GM13977 (cell line): ENCODE results near the gene CUL7.

Source experiments
- DNase-seq: peaks from one replicate; pipeline ENCODE4 v3.0.0; 2012; ENCODE audit warnings: low spot score
- in situ Hi-C: fragments of 300-500 bp; cut with MboI; formaldehyde crosslinking; loops from one replicate; pipeline ENCODE4 v1.12.0; 2022; ENCODE audit warnings: low sequenced_read_pairs, low pct_unique_long_range_greater_than_20kb, mixed read lengths, inconsistent platforms; ENCODE audit not compliant: unreplicated experiment
- TF ChIP-seq, protein P1 (sequence below): IDR thresholded peaks from 2 replicates; pipeline ENCODE4 v1.5.1; 2012; ENCODE audit warnings: mild to moderate bottlenecking, control low read depth; ENCODE audit not compliant: insufficient read depth; ENCODE audit errors: extremely low read depth, missing control alignments

CUL7 gene

DNA sequence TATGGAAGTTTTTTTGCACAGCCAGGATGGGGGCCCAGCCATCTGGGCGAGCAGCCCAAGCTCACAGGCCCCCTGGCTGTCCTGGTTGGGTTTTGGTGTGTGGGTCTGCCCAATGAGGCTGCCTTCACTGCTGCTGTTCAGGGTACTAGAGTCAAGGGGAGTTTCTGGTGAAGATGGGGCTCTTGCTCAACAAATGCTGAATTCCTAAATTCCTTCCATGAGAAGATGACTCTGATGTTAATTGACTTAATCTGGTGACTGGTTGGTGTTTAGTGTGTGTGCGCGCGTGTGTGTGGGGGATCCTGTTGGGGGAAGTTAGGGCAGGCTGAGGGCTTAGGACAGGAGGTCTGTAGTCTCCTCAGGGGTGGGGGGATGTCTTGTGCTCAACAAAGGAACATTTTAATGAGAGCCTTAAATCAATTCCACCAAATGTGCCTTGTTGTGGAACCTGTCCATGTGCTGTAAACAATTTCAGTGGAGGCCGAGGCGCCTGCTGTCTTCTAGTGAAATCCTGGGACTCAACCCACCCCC is 24.4 kb upstream of the CUL7 start:
- in situ Hi-C loops: no loop called here

DNA sequence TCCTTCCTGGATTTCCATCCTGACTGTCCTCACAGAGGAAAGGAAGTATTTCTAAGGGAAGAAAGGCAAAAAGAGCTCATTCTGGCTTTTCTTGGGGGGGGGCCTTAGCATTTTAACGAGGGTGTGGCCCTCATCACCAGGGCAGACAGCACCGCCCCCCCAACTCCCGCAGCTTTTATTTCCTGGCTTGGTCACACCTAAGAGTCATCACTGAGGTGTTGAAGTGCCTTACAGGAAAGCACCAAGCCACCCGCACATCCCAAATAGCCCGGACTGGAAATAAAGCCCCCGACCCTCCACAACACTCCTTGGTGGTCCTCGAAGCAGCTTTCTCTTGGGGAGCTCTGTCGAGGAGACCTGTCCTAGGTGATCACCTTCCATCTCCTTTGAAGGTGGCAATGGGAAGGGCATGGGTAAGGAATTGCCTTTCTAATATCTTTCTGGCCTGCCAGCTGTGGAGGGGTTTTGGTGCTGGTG is 23.7 kb upstream of the CUL7 start:
- TF ChIP-seq, protein P1, sequence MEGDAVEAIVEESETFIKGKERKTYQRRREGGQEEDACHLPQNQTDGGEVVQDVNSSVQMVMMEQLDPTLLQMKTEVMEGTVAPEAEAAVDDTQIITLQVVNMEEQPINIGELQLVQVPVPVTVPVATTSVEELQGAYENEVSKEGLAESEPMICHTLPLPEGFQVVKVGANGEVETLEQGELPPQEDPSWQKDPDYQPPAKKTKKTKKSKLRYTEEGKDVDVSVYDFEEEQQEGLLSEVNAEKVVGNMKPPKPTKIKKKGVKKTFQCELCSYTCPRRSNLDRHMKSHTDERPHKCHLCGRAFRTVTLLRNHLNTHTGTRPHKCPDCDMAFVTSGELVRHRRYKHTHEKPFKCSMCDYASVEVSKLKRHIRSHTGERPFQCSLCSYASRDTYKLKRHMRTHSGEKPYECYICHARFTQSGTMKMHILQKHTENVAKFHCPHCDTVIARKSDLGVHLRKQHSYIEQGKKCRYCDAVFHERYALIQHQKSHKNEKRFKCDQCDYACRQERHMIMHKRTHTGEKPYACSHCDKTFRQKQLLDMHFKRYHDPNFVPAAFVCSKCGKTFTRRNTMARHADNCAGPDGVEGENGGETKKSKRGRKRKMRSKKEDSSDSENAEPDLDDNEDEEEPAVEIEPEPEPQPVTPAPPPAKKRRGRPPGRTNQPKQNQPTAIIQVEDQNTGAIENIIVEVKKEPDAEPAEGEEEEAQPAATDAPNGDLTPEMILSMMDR: no peak
- in situ Hi-C loops: no loop called here
- no peak for DNase-seq

More for the DNA sequence above, 24.4 kb upstream of the CUL7 start:
- TF ChIP-seq, protein P1: no peak
- no peak for DNase-seq

DNA sequence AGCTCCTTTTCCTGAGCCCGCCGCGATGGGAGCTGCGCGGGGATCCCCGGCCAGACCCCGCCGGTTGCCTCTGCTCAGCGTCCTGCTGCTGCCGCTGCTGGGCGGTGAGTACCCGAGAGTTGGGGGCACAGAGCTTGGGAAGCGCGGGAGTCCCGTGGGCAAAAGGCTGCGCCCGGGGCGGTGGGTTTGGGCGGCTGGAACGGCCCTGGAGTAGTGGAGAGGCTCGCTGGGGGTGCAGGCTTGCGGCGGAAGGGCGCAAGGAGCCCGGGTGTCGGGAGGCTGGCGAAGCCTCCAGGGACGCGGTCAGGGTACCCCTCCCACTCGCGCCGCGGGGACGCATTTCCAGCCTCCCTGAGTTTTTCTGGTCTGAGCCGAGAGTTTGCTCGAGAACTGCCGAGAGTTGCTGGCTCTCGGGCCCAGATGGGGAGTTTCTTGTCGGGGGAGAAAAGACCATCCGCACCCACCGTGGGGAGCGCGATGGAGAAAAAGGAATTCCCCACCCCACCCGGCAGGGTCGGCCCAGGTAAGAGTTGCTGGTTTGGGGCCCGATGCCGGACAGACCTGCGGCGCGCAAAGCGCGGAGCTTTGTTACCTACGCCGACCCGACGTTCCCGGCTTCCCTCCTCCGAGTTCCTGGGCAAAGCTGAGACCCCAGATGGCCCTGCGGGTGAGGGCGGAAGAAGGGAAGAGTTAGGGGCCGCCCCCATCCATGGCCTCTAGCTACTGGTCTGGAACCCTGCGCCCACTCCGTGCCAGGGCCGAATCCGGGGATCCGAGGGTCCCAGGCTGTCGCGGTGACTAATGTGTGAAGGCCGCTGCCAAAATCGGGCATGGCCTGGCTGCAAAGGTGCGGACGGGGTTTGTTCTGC is 23.0 kb upstream of the CUL7 start:
- DNase-seq: no peak
- in situ Hi-C loops: no loop called here
- TF ChIP-seq, protein P1: no peak

DNA sequence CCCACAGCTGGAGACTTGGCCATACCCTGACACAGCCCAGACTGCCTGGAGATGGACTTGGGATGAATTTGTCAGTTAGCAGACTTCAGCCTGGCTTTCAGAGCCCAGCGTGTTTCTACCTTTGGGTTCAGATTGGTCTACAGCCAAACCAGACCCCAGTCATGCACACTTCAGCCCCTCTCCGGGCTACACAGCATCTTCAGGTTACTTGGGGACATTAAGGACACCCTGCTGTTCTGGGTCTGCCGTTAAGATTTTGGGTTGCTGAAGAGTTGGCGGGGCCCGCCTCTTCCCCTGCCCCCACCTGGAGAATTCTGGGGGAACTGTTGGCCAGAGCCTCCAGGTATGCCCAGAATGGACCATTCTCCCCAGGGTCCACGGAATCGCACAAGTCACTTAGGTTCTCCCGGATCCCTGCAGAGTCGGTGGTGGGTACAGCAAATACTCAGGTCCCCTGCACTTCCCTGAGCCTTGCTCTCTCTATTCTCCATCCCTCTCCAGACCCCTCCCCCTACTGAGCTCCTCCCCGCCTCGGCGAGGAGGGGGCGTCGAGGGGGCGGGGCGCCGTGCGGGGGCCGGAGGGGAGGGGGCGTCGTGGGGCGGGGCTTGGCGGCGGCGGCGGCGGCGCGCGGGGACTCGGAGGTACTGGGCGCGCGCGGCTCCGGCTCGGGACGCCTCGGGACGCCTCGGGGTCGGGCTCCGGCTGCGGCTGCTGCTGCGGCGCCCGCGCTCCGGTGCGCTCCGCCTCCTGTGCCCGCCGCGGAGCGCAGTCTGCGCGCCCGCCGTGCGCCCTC is 22.2 kb upstream of the CUL7 start, which contains the start of gene PTK7:
TSS of gene PTK7 (plus strand) at position 645 of the 794 bp plus-strand sequence. CDS start 175 bp downstream, outside the sequence.
- peak; percentile 66 for DNase-seq
- TF ChIP-seq, protein P1: no peak
- in situ Hi-C loops: no loop called here

DNA sequence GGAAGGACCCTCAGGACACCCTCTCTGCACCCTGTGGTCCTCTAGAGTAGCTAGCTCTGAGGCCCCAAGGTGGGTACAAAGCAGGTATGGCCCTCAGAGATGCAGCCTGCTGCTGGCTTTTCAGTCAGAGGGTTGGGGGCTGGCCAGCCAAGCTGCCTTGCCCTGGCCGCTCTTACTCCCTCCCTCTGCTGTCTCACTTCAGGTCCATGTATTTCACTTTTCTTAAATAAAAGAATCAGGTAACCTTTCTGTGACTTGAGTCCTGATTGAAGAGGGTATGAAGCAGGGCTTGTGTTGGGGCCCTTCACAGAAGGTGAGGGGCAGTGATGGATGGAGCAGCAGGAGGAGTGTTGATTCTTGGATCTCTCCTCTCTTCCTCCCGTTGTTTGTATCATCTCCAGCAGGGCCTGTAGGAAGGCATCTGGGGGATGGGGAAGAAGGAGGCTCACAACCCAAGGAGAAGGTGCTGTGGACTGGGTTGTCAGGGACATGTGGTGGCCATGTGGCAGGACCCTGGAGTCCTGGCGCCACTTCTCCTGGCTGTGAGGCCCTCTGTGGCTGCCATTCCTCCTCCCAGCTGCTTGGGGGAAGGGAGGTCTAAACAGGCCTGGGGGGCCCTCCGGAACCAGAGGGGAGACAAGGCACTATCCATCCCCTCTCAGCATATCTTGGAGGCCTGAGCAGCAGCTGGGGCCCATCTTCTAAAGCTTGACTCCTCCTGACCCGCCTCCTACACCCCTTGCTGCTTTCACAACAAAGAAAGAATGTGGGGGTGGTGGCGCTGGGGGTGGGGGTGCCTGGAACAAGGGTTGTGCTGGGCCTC is 21.4 kb upstream of the CUL7 start:
- in situ Hi-C loops: no loop called here
- TF ChIP-seq, protein P1: no peak
- DNase-seq: no peak
